H1 (cell line): ENCODE measurements around the gene STAMBPL1. TPM values are rescaled to one million over a fixed set of nuclear protein-coding genes. Genes with fewer than 3 reads are reported as not detected.

Experiments
- CTCF ChIA-PET: fragments of 300-600 bp; sonication (Branson Sonifier 250); formaldehyde crosslinking; loops from one replicate; lab custom pipeline; 2021; ENCODE audit not compliant: partially characterized antibody; lab: Charles Lee
- POLR2A ChIA-PET: fragments of 300-600 bp; sonication (Branson Sonifier 250); formaldehyde crosslinking; loops from one replicate; lab custom pipeline; 2021; ENCODE audit warnings: inconsistent platforms; ENCODE audit not compliant: partially characterized antibody; lab: Charles Lee
- DNase-seq, 2 experiments: peaks; one replicate each; pipeline versions ENCODE4 v3.0.0 to v3.0.0-alpha.2; 2010 to 2022; ENCODE audit warnings: low spot score in 2 of 2, low read depth in 1 of 2, mixed read lengths in 1 of 2
- FAIRE-seq: peaks from 2 replicates; lab custom pipeline; 2011; peaks lifted over from hg19 to GRCh38; lab: Jason Lieb, UNC
- H2AFZ ChIP-seq: 2 replicates; pipeline ENCODE4 v1.8.1; 2012; ENCODE audit warnings: low read length, inconsistent platforms
- H2AK5ac ChIP-seq: 2 replicates; pipeline ENCODE4 v1.6.1; 2013; ENCODE audit warnings: low read depth, low read length
- H2BK120ac ChIP-seq: replicated peaks from 2 replicates; pipeline ENCODE3; 2013; ENCODE audit warnings: low read depth, low read length, inconsistent platforms
- H2BK12ac ChIP-seq: 2 replicates; pipeline ENCODE4 v1.6.1; 2013; ENCODE audit warnings: low read depth, low read length
- H2BK15ac ChIP-seq: 2 replicates; pipeline ENCODE4 v1.6.1; 2013; ENCODE audit warnings: low read length
- H2BK20ac ChIP-seq: 2 replicates; pipeline ENCODE4 v1.6.1; 2013; ENCODE audit warnings: low read length
- H2BK5ac ChIP-seq: 2 replicates; pipeline ENCODE4 v1.6.1; 2013; ENCODE audit warnings: low read depth, low read length
- H3K14ac ChIP-seq: 2 replicates; pipeline ENCODE4 v1.6.1; 2013; ENCODE audit warnings: inconsistent platforms; ENCODE audit not compliant: insufficient read length
- H3K18ac ChIP-seq: 2 replicates; pipeline ENCODE4 v1.6.1; 2013; ENCODE audit warnings: low read length; ENCODE audit errors: extremely low read depth
- H3K23ac ChIP-seq: 2 replicates; pipeline ENCODE4 v1.6.1; 2013; ENCODE audit warnings: inconsistent platforms; ENCODE audit not compliant: insufficient read length
- H3K23me2 ChIP-seq: 2 replicates; pipeline ENCODE4 v1.6.1; 2013; ENCODE audit warnings: low read depth, low read length
- H3K27ac ChIP-seq: 2 replicates; pipeline ENCODE4 v1.6.1; 2011; ENCODE audit warnings: low read depth, low read length, inconsistent platforms
- H3K27me3 ChIP-seq, 4 experiments: replicated peaks in 1 of 4; 1 replicate in 1 of 4; 2 replicates in 3 of 4; pipeline versions ENCODE4 v1.6.1 to v1.8.1; 2011 to 2013; ENCODE audit warnings: low read length in 3 of 4, mild to moderate bottlenecking in 3 of 4, inconsistent platforms in 2 of 4, mixed read lengths in 2 of 4, moderate library complexity in 1 of 4; ENCODE audit not compliant: control insufficient read depth in 3 of 4, insufficient read depth in 3 of 4; ENCODE audit errors: extremely low read depth in 1 of 4
- H3K36me3 ChIP-seq, 4 experiments: 2 replicates each; pipeline versions ENCODE4 v1.6.1 to v1.8.1; 2011 to 2013; ENCODE audit warnings: mild to moderate bottlenecking in 4 of 4, low read length in 3 of 4, moderate library complexity in 2 of 4, control low read depth in 1 of 4, inconsistent platforms in 1 of 4; ENCODE audit not compliant: insufficient read depth in 4 of 4, control insufficient read depth in 2 of 4
- H3K4ac ChIP-seq: replicated peaks from 2 replicates; pipeline ENCODE3; 2013; ENCODE audit warnings: low read length, low read depth, mixed read lengths, inconsistent platforms; ENCODE audit not compliant: insufficient read length
- H3K4me1 ChIP-seq, 4 experiments: replicated peaks in 1 of 4; 1 replicate in 1 of 4; 2 replicates in 3 of 4; pipeline versions ENCODE4 v1.6.1 to v1.8.1; 2011 to 2013; ENCODE audit warnings: low read length in 3 of 4, inconsistent platforms in 2 of 4, mixed read lengths in 1 of 4; ENCODE audit not compliant: insufficient read depth in 4 of 4, control insufficient read depth in 3 of 4
- H3K4me2 ChIP-seq, 2 experiments: 2 replicates each; pipeline versions ENCODE4 v1.6.1 to v1.8.1; 2011 to 2013; ENCODE audit warnings: low read depth in 2 of 2, low read length in 2 of 2, control low read depth in 1 of 2, inconsistent platforms in 1 of 2, mild to moderate bottlenecking in 1 of 2; ENCODE audit not compliant: insufficient read depth in 1 of 2
- H3K4me3 ChIP-seq, 4 experiments: fragments of 200-600, 300-600 bp in 1 of 4; sonication (generic), shearing (Covaris generic), sonication (Bioruptor Twin) in 1 of 4; 2 replicates each; pipeline versions ENCODE4 v1.5.1 to v1.8.1; 2011 to 2016; ENCODE audit warnings: low read length in 4 of 4, low read depth in 3 of 4, control low read depth in 2 of 4, inconsistent platforms in 2 of 4, mild to moderate bottlenecking in 2 of 4, mixed read lengths in 1 of 4, moderate library complexity in 1 of 4; ENCODE audit not compliant: insufficient read depth in 2 of 4; ENCODE audit errors: extremely low read depth in 1 of 4
- H3K56ac ChIP-seq: replicated peaks from 2 replicates; pipeline ENCODE3; 2013; ENCODE audit warnings: low read depth, mild to moderate bottlenecking, mixed read lengths, low read length, inconsistent platforms; ENCODE audit not compliant: insufficient read length
- H3K79me1 ChIP-seq: 2 replicates; pipeline ENCODE4 v1.6.1; 2013; ENCODE audit warnings: low read depth, low read length, control low read depth
- H3K79me2 ChIP-seq, 2 experiments: 2 replicates each; pipeline versions ENCODE4 v1.6.1 to v1.8.1; 2012 to 2013; ENCODE audit warnings: low read length in 2 of 2, mild to moderate bottlenecking in 2 of 2, inconsistent platforms in 1 of 2; ENCODE audit not compliant: insufficient read depth in 2 of 2, control insufficient read depth in 1 of 2
- H3K9ac ChIP-seq, 4 experiments: replicated peaks in 1 of 4; 1 replicate in 1 of 4; 2 replicates in 3 of 4; pipeline versions ENCODE4 v1.6.1 to v1.8.1; 2011 to 2013; ENCODE audit warnings: low read depth in 3 of 4, low read length in 3 of 4, control low read depth in 2 of 4, mild to moderate bottlenecking in 2 of 4, moderate library complexity in 2 of 4, inconsistent platforms in 1 of 4; ENCODE audit errors: extremely low read depth in 1 of 4
- H3K9me3 ChIP-seq, 2 experiments: 2 replicates each; pipeline versions ENCODE4 v1.6.1 to v1.8.1; 2012 to 2013; ENCODE audit warnings: mild to moderate bottlenecking in 2 of 2, moderate library complexity in 2 of 2, control low read depth in 1 of 2, inconsistent platforms in 1 of 2, low read depth in 1 of 2, low read length in 1 of 2, mixed read lengths in 1 of 2; ENCODE audit not compliant: insufficient read depth in 2 of 2
- H4K20me1 ChIP-seq, 2 experiments: replicated peaks in 1 of 2; 2 replicates each; pipeline versions ENCODE3 to v1.8.1; 2011 to 2013; ENCODE audit warnings: inconsistent platforms in 2 of 2, low read length in 2 of 2, mild to moderate bottlenecking in 1 of 2; ENCODE audit not compliant: insufficient read depth in 2 of 2, control insufficient read depth in 1 of 2
- H4K5ac ChIP-seq: 2 replicates; pipeline ENCODE4 v1.6.1; 2013; ENCODE audit warnings: low read length, low read depth, mixed read lengths, inconsistent platforms; ENCODE audit not compliant: insufficient read length
- H4K8ac ChIP-seq: 2 replicates; pipeline ENCODE4 v1.8.0; 2013; ENCODE audit warnings: mild to moderate bottlenecking, moderate library complexity, low read length, inconsistent platforms; ENCODE audit not compliant: insufficient read depth; ENCODE audit errors: extremely low read depth
- H4K91ac ChIP-seq: replicated peaks from 2 replicates; pipeline ENCODE3; 2013; ENCODE audit warnings: low read length, mixed read lengths, inconsistent platforms; ENCODE audit not compliant: insufficient read length
- FOSL1 ChIP-seq: IDR thresholded peaks from 2 replicates; pipeline ENCODE4 v1.6.1; 2011; ENCODE audit warnings: mild to moderate bottlenecking, low read depth, low read length, moderate library complexity; ENCODE audit not compliant: insufficient read depth
- KDM5A ChIP-seq: fragments of 200-600 bp; IDR thresholded peaks from 2 replicates; pipeline ENCODE4 v1.7.1; 2012; ENCODE audit warnings: mild to moderate bottlenecking, low read length, inconsistent platforms, mixed read lengths
- RXRA ChIP-seq: IDR thresholded peaks from 2 replicates; pipeline ENCODE4 v1.6.1; 2011; ENCODE audit warnings: low read depth, mild to moderate bottlenecking, low read length, moderate library complexity; ENCODE audit not compliant: insufficient read depth
- WGBS, 2 experiments: shearing (Covaris generic) in 1 of 2; methylation state at CpG; one replicate each; pipeline versions ENCODE4 v1.1.6 to v1.1.7; 2013 to 2015; ENCODE audit warnings: low lambda C conversion rate in 2 of 2, mixed read lengths in 2 of 2, inconsistent platforms in 1 of 2, low coverage in 1 of 2, missing lambda C conversion rate in 1 of 2; ENCODE audit not compliant: insufficient replicate concordance in 2 of 2, insufficient coverage in 1 of 2, insufficient read length in 1 of 2; ENCODE audit errors: extremely low coverage in 1 of 2, missing lambda C conversion rate in 1 of 2; 5-methylcytosine and 5-hydroxymethylcytosine counted together
- polyA plus RNA-seq, 7 experiments: library from polyadenylated mRNA; depleted of rRNA in 3 of 7; stranded (reverse) in 5 of 7; unstranded in 2 of 7; fragments of >200 nt in 5 of 7; fragments of 200-250 nt in 2 of 7; gene quantifications; 1 replicate in 5 of 7; 2 replicates in 1 of 7; 4 replicates in 1 of 7; pipeline versions ENCODE4 v1.2.1 to v1.2.3, GENCODE V29; 2011 to 2013; ENCODE audit warnings: missing spikeins in 2 of 7, mixed read lengths in 2 of 7
- total RNA-seq: library from RNA; stranded (reverse); fragmentation: NEBNext Ultra II Directional; extraction: Animal tissue kit (Norgen Biotek cat#: 25700); gene quantifications from 2 replicates; pipeline ENCODE4 v1.2.1, GENCODE V29; 2021

Gene STAMBPL1
- total and polyA plus RNA-seq, 2 of the 8 experiments (the other 6 are each of a cell fraction or from before 2014, with no cell fraction given): 5.5 TPM

DNA sequence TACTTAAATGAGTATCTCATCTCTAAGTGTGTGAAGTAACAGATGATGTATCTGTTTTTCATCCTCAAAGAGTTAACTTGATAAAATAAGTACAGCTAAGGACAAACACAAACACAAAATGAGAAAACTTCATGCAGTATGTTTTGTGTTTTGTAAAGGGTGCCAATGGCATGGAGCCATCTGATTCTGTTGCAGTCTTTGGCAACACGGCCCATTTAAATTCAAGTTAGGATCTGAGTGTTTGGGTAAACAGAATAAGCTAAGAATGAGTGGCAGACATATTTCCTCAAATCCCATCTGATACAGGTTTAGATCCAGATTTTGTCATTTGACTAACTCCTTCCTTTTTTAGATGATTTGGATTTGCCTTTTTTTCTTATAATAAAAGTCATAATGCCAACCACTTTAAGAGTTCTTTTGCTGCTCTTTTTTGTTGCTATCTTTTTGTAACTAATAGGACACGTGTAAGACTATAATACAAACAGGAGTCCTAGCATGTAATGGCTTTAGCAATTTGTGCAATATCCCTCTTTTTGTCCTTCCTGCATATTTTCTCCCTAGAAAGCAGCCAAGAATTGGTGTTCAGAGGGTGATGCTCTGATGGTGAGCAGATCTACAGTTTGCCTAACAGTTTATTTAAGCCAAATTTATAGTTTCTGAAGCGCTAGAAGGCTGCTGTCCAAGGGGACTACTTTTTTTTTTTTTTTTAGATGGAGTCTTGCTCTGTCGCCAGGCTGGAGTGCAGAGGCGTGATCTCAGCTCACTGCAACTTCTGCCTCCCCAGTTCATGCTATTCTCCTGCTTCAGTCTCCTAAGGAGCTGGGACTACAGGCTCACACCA is 91.4 kb downstream of the STAMBPL1 start:
- no peak overlapping the region for H3K4me3 ChIP-seq
- H2BK15ac ChIP-seq: no peak overlapping the region
- H4K20me1 ChIP-seq: no peaks in the 10 kb centered on the region
- ChIA-PET CTCF (interaction anchor here (0.6 to 1.4 kb wide), 4 partner anchors 10 to 243 kb away, joined by 3 to 5 read pairs (median 3); no protein-coding TSS in a partner anchor), POLR2A (no interaction called here)
- no peak overlapping the region for H2BK20ac ChIP-seq
- WGBS, 2 experiments: 81% methylated on average over 4 of the region's 5 CpGs; no CpG with 5 or more reads in 1 of the 2 experiments
- no peak overlapping the region for H3K4ac ChIP-seq
- H2AFZ ChIP-seq: no peak overlapping the region
- H2BK12ac ChIP-seq: no peak overlapping the region
- no peak overlapping the region for H2BK120ac ChIP-seq
- no peaks in the 10 kb centered on the region for H3K4me1 ChIP-seq
- H4K91ac ChIP-seq: no peak overlapping the region
- no peak overlapping the region for H2BK5ac ChIP-seq
- no peak overlapping the region for H3K9ac ChIP-seq
- H3K9me3 ChIP-seq: no peaks in the 10 kb centered on the region
- DNase-seq: no peak
- no peak overlapping the region for H3K4me2 ChIP-seq
- no peak overlapping the region for H3K56ac ChIP-seq
- H3K23me2 ChIP-seq: no peaks in the 10 kb centered on the region
- no peaks in the 10 kb centered on the region for H3K79me2 ChIP-seq
- FAIRE-seq: no peak
- H2AK5ac ChIP-seq: no peak overlapping the region
- TF ChIP-seq FOSL1 (no peak), KDM5A (no peak), RXRA (no peak)
- no peak overlapping the region for H4K8ac ChIP-seq
- H3K14ac ChIP-seq: no peak overlapping the region
- H4K5ac ChIP-seq: no peak overlapping the region
- no peak overlapping the region for H3K18ac ChIP-seq
- H3K79me1 ChIP-seq: no peaks in the 10 kb centered on the region
- no peaks in the 10 kb centered on the region for H3K27me3 ChIP-seq
- no peak overlapping the region for H3K27ac ChIP-seq
- no peak overlapping the region for H3K23ac ChIP-seq
- no peaks in the 10 kb centered on the region for H3K36me3 ChIP-seq
